LNCaP clone FGC (cell line): Measurements from ENCODE around the gene NRCAM.

Source experiments
- DNase-seq: peaks from one replicate; pipeline ENCODE4 v3.0.0-alpha.2; 2011; ENCODE audit warnings: low read depth
- H3K4me3 ChIP-seq: 2 replicates; pipeline ENCODE4 v1.5.1; 2011; ENCODE audit warnings: mild to moderate bottlenecking, low read depth, low read length, control low read depth
- TF ChIP-seq, protein P1 (sequence below): IDR thresholded peaks from 2 replicates; pipeline ENCODE4 v1.5.1; 2012; ENCODE audit warnings: mild to moderate bottlenecking; ENCODE audit not compliant: control insufficient read depth, insufficient read depth; ENCODE audit errors: extremely low read depth

NRCAM gene

GRCh38 chr7:108224387-108224786 lies 231.8 kb downstream of the NRCAM start:
- no peak overlapping the region for H3K4me3 ChIP-seq
- no peak for DNase-seq
- TF ChIP-seq, protein P1, sequence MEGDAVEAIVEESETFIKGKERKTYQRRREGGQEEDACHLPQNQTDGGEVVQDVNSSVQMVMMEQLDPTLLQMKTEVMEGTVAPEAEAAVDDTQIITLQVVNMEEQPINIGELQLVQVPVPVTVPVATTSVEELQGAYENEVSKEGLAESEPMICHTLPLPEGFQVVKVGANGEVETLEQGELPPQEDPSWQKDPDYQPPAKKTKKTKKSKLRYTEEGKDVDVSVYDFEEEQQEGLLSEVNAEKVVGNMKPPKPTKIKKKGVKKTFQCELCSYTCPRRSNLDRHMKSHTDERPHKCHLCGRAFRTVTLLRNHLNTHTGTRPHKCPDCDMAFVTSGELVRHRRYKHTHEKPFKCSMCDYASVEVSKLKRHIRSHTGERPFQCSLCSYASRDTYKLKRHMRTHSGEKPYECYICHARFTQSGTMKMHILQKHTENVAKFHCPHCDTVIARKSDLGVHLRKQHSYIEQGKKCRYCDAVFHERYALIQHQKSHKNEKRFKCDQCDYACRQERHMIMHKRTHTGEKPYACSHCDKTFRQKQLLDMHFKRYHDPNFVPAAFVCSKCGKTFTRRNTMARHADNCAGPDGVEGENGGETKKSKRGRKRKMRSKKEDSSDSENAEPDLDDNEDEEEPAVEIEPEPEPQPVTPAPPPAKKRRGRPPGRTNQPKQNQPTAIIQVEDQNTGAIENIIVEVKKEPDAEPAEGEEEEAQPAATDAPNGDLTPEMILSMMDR: no peak

DNA sequence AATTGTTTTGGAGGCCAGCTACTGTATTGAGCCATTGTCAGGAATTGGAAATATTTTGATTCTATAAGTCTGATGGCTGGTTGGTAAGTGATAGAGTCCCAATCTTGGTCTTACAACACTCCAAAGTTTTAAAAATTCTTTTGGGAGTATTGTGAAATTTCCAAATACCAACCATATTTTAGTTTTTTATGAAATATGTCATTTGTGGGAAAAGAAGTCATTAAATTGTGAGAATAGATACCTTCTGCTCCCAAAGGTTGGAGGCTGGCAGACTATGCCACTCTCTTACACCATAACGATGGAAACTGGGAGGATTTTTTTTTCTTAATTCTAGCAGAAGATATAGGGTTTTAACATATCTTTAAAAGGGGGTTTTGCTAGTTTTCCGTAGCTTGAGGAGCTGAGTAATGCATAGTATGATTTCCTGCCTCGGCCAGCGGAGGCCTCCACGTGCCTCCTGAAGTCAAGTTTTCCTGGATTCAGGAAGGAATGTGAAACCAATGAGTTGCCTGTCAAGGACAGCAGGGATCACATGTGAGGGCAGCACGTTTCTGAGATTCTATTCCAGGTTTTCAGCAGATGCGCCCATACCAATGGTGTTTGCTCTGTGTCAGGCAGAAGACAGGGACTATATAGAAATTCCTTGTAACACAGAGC lies 233.9 kb downstream of the NRCAM start:
- no peak for DNase-seq
- H3K4me3 ChIP-seq: no peak overlapping the region
- TF ChIP-seq, protein P1: no peak

- no peak overlapping the region for H3K4me3 ChIP-seq
- TF ChIP-seq, protein P1: no peak
- no peak for DNase-seq
Measured at GRCh38 chr7:108211382-108212201, 244.6 kb downstream of the NRCAM start.

- no peak overlapping the region for H3K4me3 ChIP-seq
- DNase-seq: no peak
- TF ChIP-seq, protein P1: no peak
Measured at GRCh38 chr7:108210796-108211195, 245.4 kb downstream of the NRCAM start.

- TF ChIP-seq, protein P1: no peak
- no peak overlapping the region for H3K4me3 ChIP-seq
Measured at GRCh38 chr7:108205311-108205710, 250.9 kb downstream of the NRCAM start.

GRCh38 chr7:108204281-108204796 lies 251.9 kb downstream of the NRCAM start:
- no peak overlapping the region for H3K4me3 ChIP-seq
- DNase-seq: no peak
- TF ChIP-seq, protein P1: no peak

More at GRCh38 chr7:108205311-108205710, 250.9 kb downstream of the NRCAM start:
- no peak for DNase-seq

DNA sequence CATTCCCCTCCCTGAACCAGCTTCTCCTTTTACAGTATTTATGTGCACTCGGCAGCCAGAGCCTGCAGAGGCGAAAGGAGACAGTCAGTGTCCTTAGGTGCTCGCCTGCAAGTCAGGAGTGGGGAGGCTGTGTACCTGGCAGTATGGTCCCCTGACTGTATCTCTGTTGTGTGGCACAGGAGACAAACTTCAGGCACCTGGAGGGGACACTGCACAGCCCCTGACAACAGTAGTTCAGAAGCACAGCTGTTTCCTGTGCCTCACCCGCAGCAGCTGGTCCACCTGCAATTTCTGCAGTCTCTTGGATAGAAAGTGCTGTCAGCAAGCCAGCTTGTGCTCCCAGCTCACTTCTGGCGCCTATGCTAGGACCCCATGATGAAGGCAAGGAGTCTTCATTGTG lies 252.7 kb downstream of the NRCAM start:
- no peak overlapping the region for H3K4me3 ChIP-seq
- TF ChIP-seq, protein P1: no peak
- DNase-seq: no peak
